Stomach smooth muscle (tissue), 2 donors: Measurements from ENCODE around the gene VPS37D.
A peak's percentile ranks its signal among the peaks of the same experiment; 100 is the strongest.

Source experiments
- H3K27ac ChIP-seq: one replicate; pipeline ENCODE4 v1.7.0; 2013; ENCODE audit warnings: mild to moderate bottlenecking, low read length, inconsistent platforms
- H3K27me3 ChIP-seq, 2 donors: one replicate each; pipeline ENCODE4 v1.7.0; 2013; ENCODE audit warnings: low read length in 2 of 2; ENCODE audit not compliant: insufficient read depth in 2 of 2, control insufficient read depth in 1 of 2
- H3K36me3 ChIP-seq, 2 donors: one replicate each; pipeline ENCODE4 v1.7.0; 2013; ENCODE audit warnings: low read length in 2 of 2; ENCODE audit not compliant: control insufficient read depth in 2 of 2, insufficient read depth in 2 of 2
- H3K4me1 ChIP-seq: one replicate; pipeline ENCODE4 v1.7.0; 2013; ENCODE audit warnings: low read length; ENCODE audit not compliant: control insufficient read depth, insufficient read depth
- H3K4me3 ChIP-seq, 2 donors: one replicate each; pipeline ENCODE4 v1.7.0; 2013; ENCODE audit warnings: low read length in 2 of 2
- H3K9ac ChIP-seq, 2 donors: one replicate each; pipeline ENCODE4 v1.7.0; 2013; ENCODE audit warnings: low read length in 2 of 2, mild to moderate bottlenecking in 1 of 2
- H3K9me3 ChIP-seq, 2 donors: one replicate each; pipeline ENCODE4 v1.7.0; 2013; ENCODE audit warnings: low read length in 2 of 2; ENCODE audit not compliant: control insufficient read depth in 2 of 2
- donor health status: healthy.
- donor health status: Pancreatic carcinoma.

VPS37D gene

DNA sequence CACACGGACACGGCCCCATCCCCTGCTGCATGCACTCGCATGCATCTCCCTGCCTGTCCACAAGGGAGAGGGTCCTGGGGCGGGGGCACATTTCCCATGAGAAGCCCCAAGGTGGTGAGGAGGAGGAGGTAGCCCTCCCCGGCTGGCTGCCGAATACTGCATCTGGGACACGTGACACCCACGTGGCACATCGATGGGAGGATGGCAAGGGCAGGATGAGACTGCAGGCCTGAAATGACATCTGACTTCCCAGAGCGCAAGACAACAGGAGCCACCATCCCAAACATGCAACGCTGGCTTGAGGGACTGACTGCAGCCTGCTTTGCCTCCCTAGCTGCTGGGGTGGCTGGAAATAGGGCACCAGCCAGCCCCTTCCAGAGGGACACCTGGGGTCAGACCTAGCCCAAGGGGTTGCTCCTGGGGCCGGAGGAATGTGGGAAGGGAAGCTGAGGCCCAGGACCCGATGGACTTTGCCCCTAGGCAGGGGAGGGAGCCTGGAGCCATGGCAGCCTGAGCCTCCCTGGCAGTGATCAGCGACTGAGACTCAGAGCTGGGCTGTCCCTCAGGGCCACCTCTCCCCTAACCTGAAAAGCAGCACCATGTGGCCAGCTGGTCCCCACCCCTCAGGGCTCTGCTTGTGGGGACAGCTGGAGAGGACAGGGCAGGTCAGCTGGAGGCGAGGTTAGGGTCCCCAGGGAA lies 31.9 kb downstream of the VPS37D start:
- Histone ChIP-seq H3K27me3 (no peaks in the 10 kb centered on the region), H3K36me3 (peaks cover 10 to 45% of the 10 kb centered on the region in 2 donors), H3K9me3 (no peaks in the 10 kb centered on the region), H3K4me1 (peaks cover 9% of the 10 kb centered on the region), H3K4me3 (no peak overlapping the region), H3K9ac (no peak overlapping the region), H3K27ac (no peak overlapping the region)

DNA sequence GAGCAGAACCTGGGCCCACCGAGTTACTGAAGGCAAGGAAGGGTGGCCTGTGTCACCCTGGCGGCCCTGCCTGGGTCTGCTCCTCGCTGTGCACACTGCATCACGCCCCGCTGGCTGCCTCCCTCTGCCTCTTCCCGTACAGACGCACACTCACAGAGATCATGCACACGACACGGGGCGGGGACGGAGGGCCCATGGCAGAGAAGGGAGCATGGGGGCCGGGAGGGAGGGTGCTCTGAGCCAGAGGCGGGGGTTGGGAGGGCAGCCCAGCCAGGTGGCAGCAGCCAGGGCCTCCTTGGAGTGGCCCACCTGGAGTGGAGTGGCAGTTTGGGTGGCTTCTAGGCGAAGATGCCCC lies 32.4 kb downstream of the VPS37D start:
- no peaks in the 10 kb centered on the region for H3K9me3 ChIP-seq
- peaks cover 7 to 40% of the 10 kb centered on the region in 2 donors for H3K36me3 ChIP-seq
- no peak overlapping the region for H3K27ac ChIP-seq
- no peaks in the 10 kb centered on the region for H3K27me3 ChIP-seq
- H3K9ac ChIP-seq: no peak overlapping the region
- H3K4me1 ChIP-seq: peaks cover 15% of the 10 kb centered on the region
- no peak overlapping the region for H3K4me3 ChIP-seq

DNA sequence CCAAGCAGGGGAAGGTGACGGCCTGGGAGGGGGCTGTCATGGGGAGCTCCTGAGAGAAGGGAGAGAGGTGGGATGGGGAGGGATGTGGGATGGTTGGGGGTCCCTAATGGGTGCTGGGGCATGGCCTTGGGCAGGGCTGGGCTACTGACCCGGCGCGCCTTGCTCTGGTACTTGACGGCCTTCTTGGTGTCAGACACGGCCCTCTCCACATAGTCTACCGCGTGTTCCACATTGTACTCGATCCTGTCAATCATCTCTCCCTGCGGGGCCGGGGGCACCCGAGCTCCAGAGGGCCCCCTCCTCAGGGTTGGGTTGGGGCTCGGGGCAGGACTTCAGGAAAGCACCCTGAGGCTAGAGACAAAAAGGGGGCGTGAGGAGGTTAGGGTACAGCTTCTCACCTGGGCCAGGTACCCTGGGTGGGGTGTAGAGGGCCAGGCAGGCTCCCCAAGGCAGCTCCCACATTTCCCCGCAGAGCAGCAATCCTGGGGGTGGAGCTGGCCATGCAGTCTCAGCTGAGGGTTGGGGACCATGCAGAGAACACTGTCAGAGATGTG lies 33.0 kb downstream of the VPS37D start:
- Histone ChIP-seq H3K9me3 (no peaks in the 10 kb centered on the region), H3K4me3 (no peak overlapping the region), H3K27ac (no peak overlapping the region), H3K27me3 (no peaks in the 10 kb centered on the region), H3K4me1 (peaks cover 15% of the 10 kb centered on the region), H3K9ac (no peak overlapping the region), H3K36me3 (peaks cover 5 to 36% of the 10 kb centered on the region in 2 donors)

DNA sequence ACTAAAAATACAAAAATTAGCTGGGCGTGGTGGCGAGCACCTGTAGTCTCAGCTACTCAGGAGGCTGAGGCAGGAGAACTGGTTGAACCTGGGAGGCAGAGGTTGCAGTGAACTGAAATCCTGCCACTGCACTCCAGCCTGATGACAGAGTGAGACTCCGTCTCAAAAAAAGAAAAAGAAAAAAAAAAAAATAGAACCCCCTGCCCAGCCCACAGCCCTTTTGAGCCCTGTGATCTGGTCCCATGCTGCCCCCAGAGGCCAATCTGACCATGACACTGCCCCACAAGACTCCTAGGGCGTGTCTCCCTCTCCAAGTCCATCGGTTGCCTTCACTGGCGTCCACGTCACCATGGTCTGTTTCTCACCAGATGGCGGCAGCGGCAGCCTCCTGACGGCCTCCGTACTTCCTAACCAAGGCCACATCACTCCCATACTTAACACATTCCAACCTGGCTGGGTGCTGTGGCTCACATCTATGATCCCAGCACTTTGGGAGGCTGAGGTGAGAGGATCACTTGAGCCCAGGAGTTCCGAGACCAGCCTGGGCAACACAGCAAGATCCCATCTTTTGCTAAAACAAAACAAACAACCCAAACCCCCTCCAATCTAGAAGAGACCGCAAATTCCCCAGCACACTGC lies 33.8 kb downstream of the VPS37D start:
- peaks cover 15% of the 10 kb centered on the region for H3K4me1 ChIP-seq
- no peaks in the 10 kb centered on the region for H3K27me3 ChIP-seq
- H3K36me3 ChIP-seq: peaks cover 3 to 30% of the 10 kb centered on the region in 2 donors
- H3K4me3 ChIP-seq: no peak overlapping the region
- H3K9ac ChIP-seq: no peak overlapping the region
- no peaks in the 10 kb centered on the region for H3K9me3 ChIP-seq
- H3K27ac ChIP-seq: no peak overlapping the region

DNA sequence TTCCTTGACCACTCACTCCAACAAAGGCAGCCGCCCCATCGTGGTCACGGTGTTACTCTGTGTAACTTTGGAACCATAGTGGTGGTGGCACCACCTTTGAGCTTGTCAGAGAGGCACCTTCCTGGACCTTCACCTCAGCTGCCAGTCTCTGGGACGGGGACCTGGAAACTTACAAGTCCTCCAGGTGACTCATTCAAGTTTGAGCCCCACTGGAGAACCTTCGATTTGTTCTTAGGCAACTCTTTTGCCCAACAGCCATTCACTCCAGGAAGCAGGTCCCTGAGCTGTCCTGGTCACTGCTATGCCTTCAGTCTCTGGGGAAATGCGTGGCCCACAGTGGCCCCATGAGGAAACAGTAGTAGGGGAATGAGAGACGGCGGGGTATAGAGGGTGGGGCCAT lies 34.6 kb downstream of the VPS37D start:
- H3K4me3 ChIP-seq: no peak overlapping the region
- H3K36me3 ChIP-seq: peaks cover 4 to 22% of the 10 kb centered on the region in 2 donors
- H3K27ac ChIP-seq: no peak overlapping the region
- H3K27me3 ChIP-seq: no peaks in the 10 kb centered on the region
- H3K9ac ChIP-seq: no peak overlapping the region
- no peaks in the 10 kb centered on the region for H3K9me3 ChIP-seq
- H3K4me1 ChIP-seq: peaks cover 18% of the 10 kb centered on the region

DNA sequence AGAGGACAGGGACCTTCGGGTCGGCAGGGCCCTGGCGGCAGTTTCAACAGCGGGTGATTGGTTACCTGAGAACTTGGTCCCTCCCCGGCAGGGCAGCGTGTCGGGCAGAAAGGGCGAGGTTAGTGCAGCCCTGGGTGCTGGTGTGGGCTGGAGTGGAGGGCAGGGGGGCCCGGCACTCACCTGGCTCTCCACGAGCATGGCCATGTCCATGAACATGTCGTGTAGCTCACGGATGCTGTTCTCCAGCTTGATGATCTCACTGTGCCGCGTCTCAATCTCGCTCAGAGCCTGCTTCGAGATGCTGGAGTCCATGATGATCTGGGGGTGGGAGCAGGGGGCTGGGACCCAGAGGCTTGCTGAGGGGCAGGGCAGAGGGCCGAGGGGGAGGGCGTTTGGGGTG lies 35.0 kb downstream of the VPS37D start:
- no peak overlapping the region for H3K9ac ChIP-seq
- no peaks in the 10 kb centered on the region for H3K9me3 ChIP-seq
- H3K27ac ChIP-seq: no peak overlapping the region
- H3K36me3 ChIP-seq: peaks cover 7 to 20% of the 10 kb centered on the region in 2 donors
- H3K4me1 ChIP-seq: peaks cover 18% of the 10 kb centered on the region
- H3K27me3 ChIP-seq: no peaks in the 10 kb centered on the region
- H3K4me3 ChIP-seq: no peak overlapping the region

DNA sequence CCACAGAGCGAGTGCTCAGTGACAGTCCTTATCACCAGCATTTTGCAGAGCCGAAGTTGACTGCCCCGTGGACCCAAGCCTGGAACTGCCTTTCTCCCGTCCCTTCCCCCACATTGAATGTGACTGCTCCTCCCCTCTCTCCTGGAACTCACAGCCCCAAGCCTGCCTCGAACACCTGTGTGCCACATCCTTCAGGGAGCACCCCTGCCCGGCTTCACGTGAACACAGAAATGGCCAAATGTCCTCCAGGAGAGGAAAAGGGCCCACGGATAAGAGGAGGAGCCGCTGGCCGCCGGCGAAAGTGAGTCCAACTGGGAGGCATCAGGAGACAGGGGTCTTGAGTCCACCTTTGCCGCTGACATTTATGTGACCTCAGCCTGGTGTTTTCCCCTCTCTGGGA lies 35.6 kb downstream of the VPS37D start:
- Histone ChIP-seq H3K9ac (no peak overlapping the region), H3K27me3 (no peaks in the 10 kb centered on the region), H3K27ac (no peak overlapping the region), H3K4me3 (peak overlapping the region in 1 of 2 donors; percentile 22), H3K4me1 (peaks cover 18% of the 10 kb centered on the region), H3K36me3 (peaks cover 7 to 18% of the 10 kb centered on the region in 2 donors), H3K9me3 (no peaks in the 10 kb centered on the region)

DNA sequence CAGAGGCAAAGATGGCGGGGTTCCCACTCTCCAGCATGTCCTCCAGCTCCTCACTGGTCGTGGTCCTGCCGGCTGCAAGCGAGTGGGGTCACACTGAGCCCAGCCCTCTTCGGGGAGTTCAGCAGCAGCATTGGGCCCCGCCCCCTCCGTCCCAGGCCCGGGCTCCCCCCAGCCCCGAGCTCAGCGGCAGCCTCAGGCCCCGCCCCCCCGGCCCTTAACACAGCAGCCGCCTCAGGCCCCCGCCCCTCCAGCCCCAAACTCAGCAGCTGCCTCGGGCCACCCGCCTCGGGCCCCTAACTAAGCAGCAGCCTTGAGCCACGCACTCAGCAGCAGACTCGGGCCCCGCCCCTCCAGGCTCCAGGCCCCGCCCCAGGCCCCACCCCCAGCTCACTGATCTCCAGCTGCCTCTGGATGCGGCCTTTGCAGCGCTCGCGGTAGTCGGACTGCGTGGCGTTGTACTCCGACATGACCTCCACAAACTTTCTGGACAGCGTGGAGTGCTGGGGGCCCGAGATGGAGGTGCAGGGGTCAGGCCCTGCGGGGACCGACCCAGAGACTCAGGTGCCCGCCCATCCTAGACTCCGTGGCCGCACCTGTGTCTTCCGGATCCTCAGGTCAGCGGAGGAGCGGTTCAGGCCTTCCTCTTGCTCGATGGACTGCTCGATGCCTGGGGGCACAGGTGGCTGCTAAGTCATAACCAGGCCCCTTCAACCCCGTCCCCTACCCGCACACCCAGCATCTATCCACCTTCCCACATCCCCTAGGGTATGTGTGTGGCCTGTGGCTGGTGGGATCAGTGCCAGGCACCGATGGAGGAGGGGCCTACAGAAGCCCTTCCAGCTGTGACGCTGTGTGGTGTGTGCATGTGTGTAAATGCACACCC lies 36.4 kb downstream of the VPS37D start:
- Histone ChIP-seq H3K9me3 (no peaks in the 10 kb centered on the region), H3K9ac (peak overlapping the region; percentile 21 to 33), H3K27ac (peak overlapping the region; percentile 46), H3K36me3 (peaks cover 9 to 12% of the 10 kb centered on the region in 2 donors), H3K4me3 (peak overlapping the region; percentile 43 to 54), H3K27me3 (no peaks in the 10 kb centered on the region), H3K4me1 (peaks cover 18% of the 10 kb centered on the region)

DNA sequence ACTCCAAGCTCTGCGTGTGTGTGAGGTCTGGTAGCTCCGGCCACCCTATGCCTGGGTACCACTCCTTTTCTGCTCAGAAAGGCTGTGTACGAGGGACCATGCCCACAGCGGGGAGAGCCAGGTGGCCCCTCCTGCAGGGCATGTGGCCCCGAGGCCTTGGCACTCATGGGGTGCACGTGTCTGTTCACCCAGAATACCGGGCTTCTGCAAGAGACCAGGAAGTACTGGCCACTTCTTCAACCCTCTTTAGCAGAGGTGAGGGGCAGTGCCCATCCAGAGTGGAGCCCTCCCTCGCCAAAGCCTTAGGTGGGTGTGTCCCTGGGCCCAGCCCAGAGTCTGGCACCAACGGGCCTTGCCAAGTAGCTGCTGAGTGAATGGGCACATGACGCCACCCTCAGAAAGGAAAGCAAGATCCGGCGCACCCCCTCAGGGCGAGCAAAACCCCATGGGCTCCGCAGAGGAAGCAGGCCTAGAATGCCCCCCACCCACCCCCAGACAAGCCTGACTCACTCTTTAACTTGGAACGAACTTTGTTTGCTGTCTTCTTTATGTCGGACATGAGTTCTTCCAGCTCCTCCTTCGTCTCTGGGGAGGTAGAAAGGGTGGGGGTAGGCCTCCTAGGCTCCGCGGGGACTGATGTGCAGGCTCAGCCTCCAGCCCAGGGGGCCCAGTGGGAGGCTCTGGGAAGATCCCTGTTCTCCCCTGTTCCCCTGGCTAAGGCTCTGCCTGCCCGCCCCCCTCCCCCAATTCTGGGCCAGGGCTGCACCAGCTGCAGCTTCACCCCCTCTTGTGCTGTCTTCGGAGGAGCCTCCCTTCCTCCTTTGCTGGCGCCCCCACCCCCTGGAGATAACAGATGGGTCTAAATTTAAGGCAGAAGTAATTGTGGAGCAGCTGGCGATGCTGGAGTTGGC lies 37.3 kb downstream of the VPS37D start:
- Histone ChIP-seq H3K4me1 (peaks cover 18% of the 10 kb centered on the region), H3K9me3 (no peaks in the 10 kb centered on the region), H3K4me3 (peak overlapping the region in 1 of 2 donors; percentile 43), H3K27ac (peak overlapping the region; percentile 46), H3K9ac (peak overlapping the region; percentile 21 to 42), H3K27me3 (no peaks in the 10 kb centered on the region), H3K36me3 (peaks cover 5 to 9% of the 10 kb centered on the region in 2 donors)

DNA sequence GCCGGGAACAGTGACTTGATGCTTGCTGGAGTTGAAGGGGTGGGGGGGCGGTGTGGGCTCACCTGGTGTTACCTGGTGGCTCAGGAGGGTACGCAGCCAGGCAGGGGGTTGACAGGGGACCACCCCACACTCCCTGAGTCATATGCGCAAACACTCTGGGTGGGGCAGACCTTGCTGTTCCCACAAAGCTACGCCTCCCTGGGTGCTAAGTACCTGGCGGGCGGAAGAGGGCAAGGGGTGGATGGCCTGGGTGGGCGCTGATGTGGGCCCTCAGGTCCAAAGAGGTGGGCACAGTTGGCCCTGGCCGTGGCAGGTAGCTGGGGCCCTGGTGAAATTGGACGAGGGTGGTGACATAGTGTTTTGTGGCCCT lies 37.9 kb downstream of the VPS37D start:
- Histone ChIP-seq H3K27me3 (no peaks in the 10 kb centered on the region), H3K9ac (no peak overlapping the region), H3K36me3 (peaks cover 5 to 9% of the 10 kb centered on the region in 2 donors), H3K9me3 (no peaks in the 10 kb centered on the region), H3K4me1 (peaks cover 18% of the 10 kb centered on the region), H3K27ac (peak overlapping the region; percentile 46), H3K4me3 (no peak overlapping the region)
